H9 (cell line): Measurements from ENCODE around the gene VCAN. TPM values are rescaled to one million over a fixed set of nuclear protein-coding genes. Genes with fewer than 3 reads are reported as not detected.

ENCODE experiments used
- DNase-seq: peaks from one replicate; pipeline ENCODE4 v3.0.0-alpha.2; 2017
- H2AFZ ChIP-seq: one replicate; pipeline ENCODE4 v1.6.1; 2013; ENCODE audit warnings: mild to moderate bottlenecking, low read length, control low read depth, moderate library complexity
- H2AK5ac ChIP-seq: 2 replicates; pipeline ENCODE4 v1.6.1; 2013; ENCODE audit warnings: low read length, control low read depth, mixed read lengths; ENCODE audit not compliant: insufficient read length
- H2BK120ac ChIP-seq: one replicate; pipeline ENCODE4 v1.6.1; 2013; ENCODE audit warnings: low read depth, mild to moderate bottlenecking, low read length, control low read depth, inconsistent platforms; ENCODE audit not compliant: poor library complexity, severe bottlenecking
- H2BK12ac ChIP-seq: 2 replicates; pipeline ENCODE4 v1.6.1; 2013; ENCODE audit warnings: low read length, control low read depth, mixed read lengths, low read depth; ENCODE audit not compliant: insufficient read length
- H2BK15ac ChIP-seq: 2 replicates; pipeline ENCODE4 v1.6.1; 2013; ENCODE audit warnings: low read depth, low read length, control low read depth
- H2BK20ac ChIP-seq: one replicate; pipeline ENCODE4 v1.6.1; 2013; ENCODE audit warnings: low read depth, mild to moderate bottlenecking, low read length, control low read depth, inconsistent platforms; ENCODE audit not compliant: poor library complexity, severe bottlenecking
- H2BK5ac ChIP-seq: 2 replicates; pipeline ENCODE4 v1.6.1; 2013; ENCODE audit warnings: low read length, control low read depth, mixed read lengths; ENCODE audit not compliant: insufficient read length
- H3K14ac ChIP-seq: 2 replicates; pipeline ENCODE4 v1.6.1; 2013; ENCODE audit warnings: low read length, control low read depth; ENCODE audit not compliant: insufficient read depth
- H3K18ac ChIP-seq: 2 replicates; pipeline ENCODE4 v1.6.1; 2013; ENCODE audit warnings: low read depth, mild to moderate bottlenecking, mixed read lengths, low read length, control low read depth; ENCODE audit not compliant: insufficient read length
- H3K23ac ChIP-seq: 2 replicates; pipeline ENCODE4 v1.6.1; 2013; ENCODE audit warnings: low read length, control low read depth, mixed read lengths, low read depth; ENCODE audit not compliant: insufficient read length
- H3K23me2 ChIP-seq: 2 replicates; pipeline ENCODE4 v1.6.1; 2013; ENCODE audit warnings: low read depth, mild to moderate bottlenecking, mixed read lengths, low read length, control low read depth; ENCODE audit not compliant: insufficient read length, poor library complexity, severe bottlenecking
- H3K27ac ChIP-seq: 2 replicates; pipeline ENCODE4 v1.5.1; 2013; ENCODE audit warnings: low read length, control low read depth, mixed read lengths, low read depth; ENCODE audit not compliant: insufficient read length
- H3K27me3 ChIP-seq: 2 replicates; pipeline ENCODE4 v1.6.1; 2013; ENCODE audit warnings: low read length, control low read depth, inconsistent platforms; ENCODE audit not compliant: insufficient read depth
- H3K4ac ChIP-seq: 2 replicates; pipeline ENCODE4 v1.6.1; 2013; ENCODE audit warnings: low read depth, mild to moderate bottlenecking, control low read depth, inconsistent platforms, low read length, moderate library complexity
- H3K4me1 ChIP-seq: 2 replicates; pipeline ENCODE4 v1.6.1; 2013; ENCODE audit warnings: low read length, control low read depth, inconsistent platforms; ENCODE audit not compliant: insufficient read depth
- H3K4me2 ChIP-seq: 2 replicates; pipeline ENCODE4 v1.6.1; 2013; ENCODE audit warnings: low read length, control low read depth, mixed read lengths; ENCODE audit not compliant: insufficient read length, insufficient read depth
- H3K56ac ChIP-seq: 2 replicates; pipeline ENCODE4 v1.6.1; 2013; ENCODE audit warnings: low read depth, mild to moderate bottlenecking, mixed read lengths, low read length, control low read depth; ENCODE audit not compliant: insufficient read length
- H3K79me1 ChIP-seq: 2 replicates; pipeline ENCODE4 v1.6.1; 2013; ENCODE audit warnings: low read depth, mild to moderate bottlenecking, moderate library complexity, low read length, control low read depth, inconsistent platforms; ENCODE audit not compliant: insufficient read depth, poor library complexity, severe bottlenecking
- H3K79me2 ChIP-seq: 2 replicates; pipeline ENCODE4 v1.6.1; 2013; ENCODE audit warnings: low read length, control low read depth, inconsistent platforms; ENCODE audit not compliant: insufficient read depth
- H3K9ac ChIP-seq: 2 replicates; pipeline ENCODE4 v1.6.1; 2013; ENCODE audit warnings: low read length, control low read depth, mixed read lengths; ENCODE audit not compliant: insufficient read length; ENCODE audit errors: extremely low read depth
- H3K9me3 ChIP-seq: one replicate; pipeline ENCODE4 v1.6.1; 2013; ENCODE audit warnings: low read depth, low read length, inconsistent platforms; ENCODE audit not compliant: control insufficient read depth
- H3T11ph ChIP-seq: one replicate; pipeline ENCODE4 v1.6.1; 2013; ENCODE audit warnings: mild to moderate bottlenecking, low read length, control low read depth, inconsistent platforms
- H4K20me1 ChIP-seq: one replicate; pipeline ENCODE4 v1.6.1; 2013; ENCODE audit not compliant: control insufficient read depth, insufficient read length, insufficient read depth
- H4K5ac ChIP-seq: 2 replicates; pipeline ENCODE4 v1.6.1; 2013; ENCODE audit warnings: low read depth, mild to moderate bottlenecking, mixed read lengths, low read length, control low read depth; ENCODE audit not compliant: insufficient read length
- H4K8ac ChIP-seq: replicated peaks from 2 replicates; pipeline ENCODE4 v1.6.1; 2013; ENCODE audit warnings: low read length, control low read depth, mixed read lengths, low read depth; ENCODE audit not compliant: insufficient read length
- H4K91ac ChIP-seq: 2 replicates; pipeline ENCODE4 v1.6.1; 2013; ENCODE audit warnings: low read depth, mild to moderate bottlenecking, moderate library complexity, mixed read lengths, low read length, control low read depth; ENCODE audit not compliant: insufficient read length
- H3K27ac Mint-ChIP-seq, 3 experiments: 2 replicates in 2 of 3; 3 replicates in 1 of 3; pipeline ENCODE4 v1.8.0; 2020 to 2021; ENCODE audit warnings: mixed read lengths in 3 of 3, mild to moderate bottlenecking in 1 of 3, moderate library complexity in 1 of 3
- H3K27me3 Mint-ChIP-seq: 2 replicates; pipeline ENCODE4 v1.8.0; 2021; ENCODE audit warnings: low read depth, mild to moderate bottlenecking, moderate library complexity, mixed read lengths
- H3K36me3 Mint-ChIP-seq, 3 experiments: 2 replicates in 2 of 3; 3 replicates in 1 of 3; pipeline ENCODE4 v1.8.0; 2020 to 2021; ENCODE audit warnings: low read depth in 3 of 3, mixed read lengths in 3 of 3; ENCODE audit not compliant: insufficient read depth in 1 of 3
- H3K4me1 Mint-ChIP-seq, 2 experiments: 2 replicates each; pipeline ENCODE4 v1.8.0; 2020; ENCODE audit warnings: mixed read lengths in 2 of 2
- H3K4me3 Mint-ChIP-seq, 2 experiments: 2 replicates in 1 of 2; 3 replicates in 1 of 2; pipeline ENCODE4 v1.8.0; 2020 to 2021; ENCODE audit warnings: mild to moderate bottlenecking in 2 of 2, mixed read lengths in 2 of 2, moderate library complexity in 1 of 2
- H3K9me3 Mint-ChIP-seq, 2 experiments: 2 replicates in 1 of 2; 3 replicates in 1 of 2; pipeline ENCODE4 v1.8.0; 2020; ENCODE audit warnings: mild to moderate bottlenecking in 2 of 2, mixed read lengths in 2 of 2, moderate library complexity in 1 of 2
- WGBS: extraction: QIAGEN DNeasy Blood & Tissue Kit; methylation state at CpG from one replicate; pipeline ENCODE4 v1.1.7; 2013; ENCODE audit warnings: missing lambda C conversion rate, low lambda C conversion rate, mixed read lengths; ENCODE audit not compliant: insufficient read length; ENCODE audit errors: extremely low coverage; 5-methylcytosine and 5-hydroxymethylcytosine counted together
- total RNA-seq: library from RNA; stranded (reverse); gene quantifications from 2 replicates; pipeline ENCODE4 v1.2.1, GENCODE V29; 2021
- TF ChIP-seq, protein P1 (sequence below): fragments of 200-600 bp; sonication (generic); conservative IDR thresholded peaks from 3 replicates; pipeline ENCODE4 v1.8.0; 2021; ENCODE audit warnings: antibody characterized with exemption, mild to moderate bottlenecking

VCAN gene
- total RNA-seq, 1 experiment from 2014 or later, result 278 TPM

DNA sequence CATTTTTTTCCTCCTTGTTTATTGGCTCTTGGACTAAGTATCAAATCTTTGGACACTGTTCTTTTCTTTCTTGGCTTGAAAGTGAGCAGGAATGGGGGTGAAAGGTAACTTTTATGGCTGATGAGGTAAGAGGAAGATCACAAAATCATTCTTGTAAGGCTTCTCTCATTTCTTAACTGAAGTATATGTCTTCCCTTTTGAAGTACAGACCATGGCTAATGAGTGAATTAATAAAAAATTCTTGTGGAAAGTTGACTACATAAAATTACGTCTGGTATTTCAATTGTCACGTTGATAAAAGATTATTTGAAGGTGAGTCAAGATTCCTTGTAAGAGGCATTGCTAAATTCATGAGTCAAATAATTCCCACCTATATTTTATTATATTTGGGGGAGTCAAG lies 25.1 kb downstream of the VCAN start:
- Histone ChIP-seq H3K4me2 (no peak overlapping the region), H3K23ac (no peak overlapping the region), H3K9ac (no peak overlapping the region), H2BK20ac (no peak overlapping the region), H3K56ac (no peak overlapping the region), H3K23me2 (no peaks in the 10 kb centered on the region), H2AK5ac (no peak overlapping the region), H4K5ac (no peak overlapping the region), H3K79me2 (0 out of 2 replicates have a peak, but pooled peaks cover 2% of the 10 kb centered on the region), H2AFZ (no peak overlapping the region), H2BK12ac (no peak overlapping the region), H3K27me3 (no peaks in the 10 kb centered on the region), H4K8ac (no peak overlapping the region), H2BK5ac (no peak overlapping the region), H4K20me1 (no peaks in the 10 kb centered on the region), H3K4ac (no peak overlapping the region), H3K27ac (no peak overlapping the region), H2BK15ac (no peak overlapping the region), H3T11ph (no peak overlapping the region), H4K91ac (no peak overlapping the region), H3K4me1 (peaks cover 9% of the 10 kb centered on the region; the same call in 1 of the 2 replicates), H2BK120ac (no peak overlapping the region), H3K14ac (no peak overlapping the region), H3K18ac (no peak overlapping the region), H3K79me1 (peaks cover 6% of the 10 kb centered on the region), H3K9me3 (no peaks in the 10 kb centered on the region)
- DNase-seq, result no peak
- peaks cover 30% of the 10 kb centered on the region in 2 experiments for H3K4me1 Mint-ChIP-seq
- TF ChIP-seq, protein P1, sequence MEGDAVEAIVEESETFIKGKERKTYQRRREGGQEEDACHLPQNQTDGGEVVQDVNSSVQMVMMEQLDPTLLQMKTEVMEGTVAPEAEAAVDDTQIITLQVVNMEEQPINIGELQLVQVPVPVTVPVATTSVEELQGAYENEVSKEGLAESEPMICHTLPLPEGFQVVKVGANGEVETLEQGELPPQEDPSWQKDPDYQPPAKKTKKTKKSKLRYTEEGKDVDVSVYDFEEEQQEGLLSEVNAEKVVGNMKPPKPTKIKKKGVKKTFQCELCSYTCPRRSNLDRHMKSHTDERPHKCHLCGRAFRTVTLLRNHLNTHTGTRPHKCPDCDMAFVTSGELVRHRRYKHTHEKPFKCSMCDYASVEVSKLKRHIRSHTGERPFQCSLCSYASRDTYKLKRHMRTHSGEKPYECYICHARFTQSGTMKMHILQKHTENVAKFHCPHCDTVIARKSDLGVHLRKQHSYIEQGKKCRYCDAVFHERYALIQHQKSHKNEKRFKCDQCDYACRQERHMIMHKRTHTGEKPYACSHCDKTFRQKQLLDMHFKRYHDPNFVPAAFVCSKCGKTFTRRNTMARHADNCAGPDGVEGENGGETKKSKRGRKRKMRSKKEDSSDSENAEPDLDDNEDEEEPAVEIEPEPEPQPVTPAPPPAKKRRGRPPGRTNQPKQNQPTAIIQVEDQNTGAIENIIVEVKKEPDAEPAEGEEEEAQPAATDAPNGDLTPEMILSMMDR, result no peak
- H3K36me3 Mint-ChIP-seq, result peaks cover 48 to 89% (median 49%) of the 10 kb centered on the region in 3 experiments
- no CpG with 5 or more reads among the region's 2 CpGs for WGBS
- H3K27me3 Mint-ChIP-seq, result no peaks in the 10 kb centered on the region
- H3K4me3 Mint-ChIP-seq, result no peak overlapping the region
- no peak overlapping the region for H3K27ac Mint-ChIP-seq
- H3K9me3 Mint-ChIP-seq, result peaks cover 0 to 4% of the 10 kb centered on the region in 2 experiments; a peak in 1 of 5 replicates
